GM21737 (cell line): ENCODE measurements around the gene SERPINB4.
"Not testable (repeated sequence)": the region's sequence is repeated elsewhere in the genome, so short reads cannot be mapped to it uniquely, and the experiment has no call there.

Source experiments
- ATAC-seq: cut with Tn5 transposase; IDR thresholded peaks from one replicate; pipeline ENCODE4 v1.9.1; 2021; ENCODE audit warnings: mild to moderate bottlenecking, moderate library complexity; ENCODE audit not compliant: unreplicated experiment

SERPINB4 gene

GRCh38 chr18:63644142-63644541 is at the start of gene SERPINB4:
Gene SERPINB4 (minus strand): TSS chr18:63644256. CDS start chr18:63643577, 679 bp downstream.
- ATAC-seq, result not testable (repeated sequence)

GRCh38 chr18:63689064-63689463 is 45.0 kb upstream of the SERPINB4 start:
- ATAC-seq, result no peak

GRCh38 chr18:63686871-63687270 is 42.8 kb upstream of the SERPINB4 start:
- ATAC-seq, result no peak

- ATAC-seq, result no peak
Measured at GRCh38 chr18:63684718-63685117, 40.7 kb upstream of the SERPINB4 start.

GRCh38 chr18:63683890-63684289 is 39.8 kb upstream of the SERPINB4 start:
- no peak for ATAC-seq

- ATAC-seq, result no peak
Measured at GRCh38 chr18:63683152-63683551, 39.1 kb upstream of the SERPINB4 start.

GRCh38 chr18:63681449-63682340 is 37.6 kb upstream of the SERPINB4 start:
- no peak for ATAC-seq

- no peak for ATAC-seq
Measured at GRCh38 chr18:63679820-63680606, 36.0 kb upstream of the SERPINB4 start.

- no peak for ATAC-seq
Measured at GRCh38 chr18:63677500-63678225, 33.6 kb upstream of the SERPINB4 start.

- ATAC-seq, result no peak
Measured at GRCh38 chr18:63676526-63677323, 32.7 kb upstream of the SERPINB4 start.

- ATAC-seq, result no peak
Measured at GRCh38 chr18:63664571-63664970, 20.5 kb upstream of the SERPINB4 start.

- ATAC-seq, result not testable (repeated sequence)
Measured at GRCh38 chr18:63661750-63662149, 17.7 kb upstream of the SERPINB4 start, which contains the start of gene SERPINB3. Gene SERPINB3 (minus strand): TSS chr18:63661893. CDS start chr18:63661216, 677 bp downstream.

GRCh38 chr18:63658920-63659319 is 14.9 kb upstream of the SERPINB4 start:
- ATAC-seq, result not testable (repeated sequence)

- ATAC-seq, result not testable (repeated sequence)
Measured at GRCh38 chr18:63650271-63650670, 6.2 kb upstream of the SERPINB4 start.

- no peak for ATAC-seq
Measured at GRCh38 chr18:63648241-63648640, 4.2 kb upstream of the SERPINB4 start.

GRCh38 chr18:63646936-63647335 is 2.9 kb upstream of the SERPINB4 start:
- ATAC-seq, result no peak

- ATAC-seq, result not testable (repeated sequence)
Measured at GRCh38 chr18:63644694-63645093, 638 bp upstream of the SERPINB4 start.

GRCh38 chr18:63642668-63643356 is 1.2 kb downstream of the SERPINB4 start:
- not testable (repeated sequence) for ATAC-seq

- ATAC-seq, result not testable (repeated sequence)
Measured at GRCh38 chr18:63641157-63641680, 2.8 kb downstream of the SERPINB4 start.
